ENCODE measurements around the gene ST3GAL6. TPM values are rescaled to one million over a fixed set of nuclear protein-coding genes. Genes with fewer than 3 reads are reported as not detected.

The ST3GAL6 gene
- polyA plus RNA-seq, 1 donor from 2014 or later = 3.7 TPM

GRCh38 chr3:98800401-98800800 is 37.3 kb downstream of the ST3GAL6 start:
- Histone ChIP-seq H3K36me3 (ENCODE audit: insufficient read depth, low read length) (peaks cover 11% of the 10 kb centered on the region), H3K4me3 (ENCODE audit: low read length) (no peak overlapping the region), H3K9ac (ENCODE audit: low read length) (no peak overlapping the region), H3K27me3 (ENCODE audit: insufficient read depth, low read depth, low read length) (no peaks in the 10 kb centered on the region), H3K27ac (ENCODE audit: low read length) (no peak overlapping the region), H3K9me2 (ENCODE audit: insufficient read depth, low read length) (no peaks in the 10 kb centered on the region), H3K79me2 (replicated peaks; ENCODE audit: insufficient read depth, low read length) (no peaks in the 10 kb centered on the region), H2AFZ (ENCODE audit: low read depth, low read length) (no peak overlapping the region), H3K4me2 (ENCODE audit: low read length) (no peak overlapping the region), H3F3A (ENCODE audit: insufficient read depth, low read length, poor library complexity, severe bottlenecking) (no peaks in the 10 kb centered on the region), H4K20me1 (ENCODE audit: insufficient read depth) (no peaks in the 10 kb centered on the region), H3K9me3 (ENCODE audit: low read length) (no peaks in the 10 kb centered on the region)
- TF ChIP-seq CTCF (IDR thresholded peaks at IDR 0.05; ENCODE audit: poor library complexity, severe bottlenecking) (no peak), POLR2AphosphoS5 (IDR thresholded peaks at IDR 0.05) (no peak), EP300 (conservative IDR thresholded peaks at IDR 0.05; ENCODE audit: poor library complexity, severe bottlenecking) (no peak), MXI1 (conservative IDR thresholded peaks at IDR 0.05; ENCODE audit: poor library complexity, severe bottlenecking) (no peak), RAD21 (conservative IDR thresholded peaks at IDR 0.05) (no peak), TAF1 (IDR thresholded peaks at IDR 0.05; ENCODE audit: low read depth) (no peak), EZH2 (IDR thresholded peaks at IDR 0.05; ENCODE audit: borderline replicate concordance, insufficient read depth, low read length, poor library complexity, severe bottlenecking) (no peak), REST (IDR thresholded peaks at IDR 0.05; ENCODE audit: borderline replicate concordance) (no peak), SMC3 (conservative IDR thresholded peaks at IDR 0.05; ENCODE audit: poor library complexity) (no peak)

- Histone ChIP-seq H3K9ac (ENCODE audit: low read length) (no peak overlapping the region), H3K36me3 (ENCODE audit: insufficient read depth, low read length) (peaks cover 14% of the 10 kb centered on the region), H3K4me2 (ENCODE audit: low read length) (no peak overlapping the region), H3K9me3 (ENCODE audit: low read length) (no peaks in the 10 kb centered on the region), H3K27me3 (ENCODE audit: insufficient read depth, low read depth, low read length) (no peaks in the 10 kb centered on the region), H3K9me2 (ENCODE audit: insufficient read depth, low read length) (no peaks in the 10 kb centered on the region), H3K4me3 (ENCODE audit: low read length) (no peak overlapping the region), H3F3A (ENCODE audit: insufficient read depth, low read length, poor library complexity, severe bottlenecking) (no peaks in the 10 kb centered on the region), H4K20me1 (ENCODE audit: insufficient read depth) (no peaks in the 10 kb centered on the region), H2AFZ (ENCODE audit: low read depth, low read length) (no peak overlapping the region), H3K79me2 (replicated peaks; ENCODE audit: insufficient read depth, low read length) (no peaks in the 10 kb centered on the region), H3K27ac (ENCODE audit: low read length) (no peak overlapping the region)
- TF ChIP-seq REST (IDR thresholded peaks at IDR 0.05; ENCODE audit: borderline replicate concordance) (no peak), SMC3 (conservative IDR thresholded peaks at IDR 0.05; ENCODE audit: poor library complexity) (no peak), EZH2 (IDR thresholded peaks at IDR 0.05; ENCODE audit: borderline replicate concordance, insufficient read depth, low read length, poor library complexity, severe bottlenecking) (no peak), CTCF (IDR thresholded peaks at IDR 0.05; ENCODE audit: poor library complexity, severe bottlenecking) (no peak), TAF1 (IDR thresholded peaks at IDR 0.05; ENCODE audit: low read depth) (no peak), MXI1 (conservative IDR thresholded peaks at IDR 0.05; ENCODE audit: poor library complexity, severe bottlenecking) (no peak), EP300 (conservative IDR thresholded peaks at IDR 0.05; ENCODE audit: poor library complexity, severe bottlenecking) (no peak), RAD21 (conservative IDR thresholded peaks at IDR 0.05) (no peak), POLR2AphosphoS5 (IDR thresholded peaks at IDR 0.05) (no peak)
Observed at GRCh38 chr3:98801043-98801747, 38.1 kb downstream of the ST3GAL6 start.
